CD14-positive monocyte (primary cell): ENCODE data around the gene ACTL7A. TPM values are rescaled to one million over a fixed set of nuclear protein-coding genes. Genes with fewer than 3 reads are reported as not detected.

Experiments used
- DNase-seq, 3 donors: peaks; one replicate each; pipeline ENCODE4 v3.0.0-alpha.2; 2011 to 2022
- H2AFZ ChIP-seq: 2 replicates; pipeline ENCODE4 v1.6.0; 2012; ENCODE audit warnings: mild to moderate bottlenecking, low read depth, low read length, inconsistent platforms; ENCODE audit not compliant: insufficient read depth, poor library complexity, severe bottlenecking
- H3K27ac ChIP-seq, 2 donors: 1 replicate in 1 of 2; 2 replicates in 1 of 2; pipeline ENCODE4 v1.5.1; 2012 to 2013; ENCODE audit warnings: low read length in 2 of 2, control low read depth in 1 of 2, inconsistent platforms in 1 of 2, low read depth in 1 of 2, mild to moderate bottlenecking in 1 of 2
- H3K27me3 ChIP-seq, 2 donors: one replicate each; pipeline versions ENCODE4 v1.6.0 to v1.6.1; 2011 to 2013; ENCODE audit warnings: low read length in 2 of 2; ENCODE audit not compliant: control insufficient read depth in 2 of 2, insufficient read depth in 2 of 2
- H3K36me3 ChIP-seq, 2 donors: replicated peaks in 1 of 2; 1 replicate in 1 of 2; 2 replicates in 1 of 2; pipeline versions ENCODE4 v1.5.1 to v1.6.1; 2012 to 2013; ENCODE audit warnings: low read length in 2 of 2, control low read depth in 1 of 2, inconsistent platforms in 1 of 2, mild to moderate bottlenecking in 1 of 2; ENCODE audit not compliant: insufficient read depth in 2 of 2, control insufficient read depth in 1 of 2
- H3K4me1 ChIP-seq, 2 donors: 1 replicate in 1 of 2; 2 replicates in 1 of 2; pipeline versions ENCODE4 v1.5.1 to v1.6.1; 2012 to 2013; ENCODE audit warnings: low read length in 2 of 2, control low read depth in 1 of 2, inconsistent platforms in 1 of 2, mild to moderate bottlenecking in 1 of 2, moderate library complexity in 1 of 2; ENCODE audit not compliant: insufficient read depth in 2 of 2, control insufficient read depth in 1 of 2
- H3K4me2 ChIP-seq: replicated peaks from 2 replicates; pipeline ENCODE3; 2012; ENCODE audit warnings: low read length, moderate library complexity, mild to moderate bottlenecking; ENCODE audit not compliant: poor library complexity, severe bottlenecking; ENCODE audit errors: extremely low read depth
- H3K4me3 ChIP-seq, 3 experiments: fragments of 200-600 bp in 1 of 3; sonication (generic) in 1 of 3; replicated peaks in 1 of 3; 1 replicate in 2 of 3; 2 replicates in 1 of 3; pipeline ENCODE4 v1.5.1; 2011 to 2013; ENCODE audit warnings: low read length in 3 of 3, mild to moderate bottlenecking in 3 of 3, control low read depth in 2 of 3, low read depth in 2 of 3, inconsistent platforms in 1 of 3, moderate library complexity in 1 of 3
- H3K79me2 ChIP-seq: 2 replicates; pipeline ENCODE4 v1.6.0; 2012; ENCODE audit warnings: mild to moderate bottlenecking, control low read depth, inconsistent platforms, low read length, moderate library complexity; ENCODE audit not compliant: insufficient read depth
- H3K9ac ChIP-seq: 2 replicates; pipeline ENCODE4 v1.6.0; 2017; ENCODE audit warnings: low read length, mild to moderate bottlenecking; ENCODE audit not compliant: insufficient read depth, poor library complexity, severe bottlenecking
- H3K9me3 ChIP-seq, 2 donors: replicated peaks in 1 of 2; 1 replicate in 1 of 2; 2 replicates in 1 of 2; pipeline versions ENCODE4 v1.5.1 to v1.6.1; 2012 to 2013; ENCODE audit warnings: low read length in 2 of 2, control low read depth in 1 of 2; ENCODE audit not compliant: control insufficient read depth in 1 of 2, insufficient read depth in 1 of 2
- H4K20me1 ChIP-seq: 2 replicates; pipeline ENCODE4 v1.6.0; 2012; ENCODE audit warnings: mild to moderate bottlenecking, low read length, control low read depth, moderate library complexity; ENCODE audit not compliant: insufficient read depth
- H3K27ac Mint-ChIP-seq, 7 donors: one replicate each; pipeline ENCODE4 v1.8.0; 2020; ENCODE audit warnings: mild to moderate bottlenecking in 7 of 7, mixed read lengths in 7 of 7, moderate library complexity in 6 of 7, inconsistent platforms in 2 of 7
- H3K27me3 Mint-ChIP-seq, 3 donors: one replicate each; pipeline ENCODE4 v1.8.0; 2021 to 2022; ENCODE audit warnings: low read depth in 3 of 3, mild to moderate bottlenecking in 3 of 3, mixed read lengths in 3 of 3, moderate library complexity in 3 of 3, inconsistent platforms in 1 of 3
- H3K36me3 Mint-ChIP-seq, 2 donors: one replicate each; pipeline ENCODE4 v1.8.0; 2020; ENCODE audit warnings: mixed read lengths in 2 of 2, inconsistent platforms in 1 of 2, mild to moderate bottlenecking in 1 of 2
- H3K4me1 Mint-ChIP-seq: one replicate; pipeline ENCODE4 v1.8.0; 2020; ENCODE audit warnings: mild to moderate bottlenecking, mixed read lengths
- H3K4me3 Mint-ChIP-seq, 2 donors: one replicate each; pipeline ENCODE4 v1.8.0; 2020; ENCODE audit warnings: mild to moderate bottlenecking in 2 of 2, mixed read lengths in 2 of 2, moderate library complexity in 1 of 2
- H3K9me3 Mint-ChIP-seq, 7 donors: one replicate each; pipeline ENCODE4 v1.8.0; 2020 to 2022; ENCODE audit warnings: mixed read lengths in 7 of 7, mild to moderate bottlenecking in 6 of 7, moderate library complexity in 6 of 7, inconsistent platforms in 2 of 7
- CTCF ChIP-seq: fragments of 200-600 bp; IDR thresholded peaks from one replicate; pipeline ENCODE4 v1.8.0; 2022; ENCODE audit warnings: antibody characterized with exemption, mild to moderate bottlenecking
- WGBS: methylation state at CpG from one replicate; pipeline ENCODE4 v1.1.5; 2013; ENCODE audit warnings: missing lambda C conversion rate; ENCODE audit not compliant: insufficient coverage; 5-methylcytosine and 5-hydroxymethylcytosine counted together
- intact Hi-C, 2 donors: fragments of 100-400 bp; cut with micrococcal nuclease; formaldehyde crosslinking; loops; one replicate each; pipeline versions ENCODE4 v1.15.0 to v1.15.1; 2023
- polyA plus RNA-seq, 3 donors: library from polyadenylated mRNA; depleted of rRNA in 1 of 3; unstranded in 2 of 3; stranded (reverse) in 1 of 3; fragments of 300-500 nt in 2 of 3; fragments of >200 nt in 1 of 3; fragmentation: Illumina TruSeq in 2 of 3; gene quantifications; 1 replicate in 2 of 3; 2 replicates in 1 of 3; pipeline ENCODE4 v1.2.3, GENCODE V29; 2012 to 2021

The ACTL7A gene
- polyA plus RNA-seq, 3 donors, result not detected

GRCh38 chr9:108852079-108852478 lies 10.0 kb upstream of the ACTL7A start:
- Mint-ChIP-seq H3K4me1 (peaks cover under 1% of the 10 kb centered on the region), H3K27me3 (peaks cover 0 to 5% (median 2%) of the 10 kb centered on the region in 3 donors), H3K36me3 (no peaks in the 10 kb centered on the region), H3K9me3 (peaks cover 0 to 2% (median 0%) of the 10 kb centered on the region in 7 donors), H3K27ac (no peak overlapping the region), H3K4me3 (no peak overlapping the region)
- no peak overlapping the region for H3K4me3 ChIP-seq
- H3K9ac ChIP-seq, result no peak overlapping the region
- H3K27me3 ChIP-seq, result peaks cover 0 to 3% of the 10 kb centered on the region in 2 donors
- no peaks in the 10 kb centered on the region for H4K20me1 ChIP-seq
- DNase-seq, result no peak
- H3K9me3 ChIP-seq, result no peaks in the 10 kb centered on the region
- H3K79me2 ChIP-seq, result no peaks in the 10 kb centered on the region
- H2AFZ ChIP-seq, result no peak overlapping the region
- no peaks in the 10 kb centered on the region for H3K4me1 ChIP-seq
- WGBS, result no CpG with 5 or more reads among the region's 1 CpG
- H3K36me3 ChIP-seq, result no peaks in the 10 kb centered on the region
- TF ChIP-seq CTCF, result no peak
- H3K27ac ChIP-seq, result no peak overlapping the region
- no peak overlapping the region for H3K4me2 ChIP-seq
- intact Hi-C loops, result no loop called here

DNA sequence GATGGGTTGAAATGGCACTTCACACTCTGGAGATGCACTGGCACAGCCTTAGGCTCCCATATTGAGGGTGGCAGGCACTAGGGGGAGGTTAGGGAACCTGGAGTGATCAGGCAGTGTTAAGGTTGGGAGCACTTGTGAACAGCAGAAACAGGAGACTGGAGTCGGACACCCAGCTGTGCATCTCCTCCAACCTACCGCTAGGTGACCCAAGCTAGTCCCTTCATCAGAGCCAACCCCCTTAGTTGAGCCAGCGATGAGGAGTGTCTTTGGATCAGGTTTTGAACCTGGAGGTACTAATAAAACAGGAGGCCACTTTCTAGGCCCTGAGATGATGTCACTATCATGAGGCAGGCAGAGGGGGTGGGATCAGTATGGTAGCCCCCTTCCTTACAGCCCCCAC lies 8.0 kb upstream of the ACTL7A start:
- peaks cover 0 to 5% (median 3%) of the 10 kb centered on the region in 3 donors for H3K27me3 Mint-ChIP-seq
- intact Hi-C loops, result no loop called here

More for the DNA sequence above, 8.0 kb upstream of the ACTL7A start:
- no peak overlapping the region for H3K27ac ChIP-seq
- Mint-ChIP-seq H3K36me3 (no peaks in the 10 kb centered on the region), H3K27ac (no peak overlapping the region), H3K9me3 (peaks cover 0 to 2% (median 0%) of the 10 kb centered on the region in 7 donors), H3K4me3 (no peak overlapping the region), H3K4me1 (peaks cover 13% of the 10 kb centered on the region)
- no peaks in the 10 kb centered on the region for H3K79me2 ChIP-seq
- no CpG with 5 or more reads among the region's 3 CpGs for WGBS
- H4K20me1 ChIP-seq, result no peaks in the 10 kb centered on the region
- DNase-seq, result no peak
- peaks cover 0 to 3% of the 10 kb centered on the region in 2 donors for H3K4me1 ChIP-seq
- no peaks in the 10 kb centered on the region for H3K9me3 ChIP-seq
- H3K27me3 ChIP-seq, result peaks cover 0 to 3% of the 10 kb centered on the region in 2 donors
- H3K9ac ChIP-seq, result no peak overlapping the region
- no peaks in the 10 kb centered on the region for H3K36me3 ChIP-seq
- no peak for TF ChIP-seq CTCF
- H3K4me3 ChIP-seq, result no peak overlapping the region
- H3K4me2 ChIP-seq, result no peak overlapping the region
- H2AFZ ChIP-seq, result no peak overlapping the region
